Measurements from ENCODE around the gene POU4F2.
"Not testable (repeated sequence)": the region's sequence is repeated elsewhere in the genome, so short reads cannot be mapped to it uniquely, and the experiment has no call there.

The POU4F2 gene

GRCh38 chr4:146661367-146661766 is 22.7 kb downstream of the POU4F2 start:
- no peak for DNase-seq

- not testable (repeated sequence) for DNase-seq
Measured at GRCh38 chr4:146663968-146664311, 25.2 kb downstream of the POU4F2 start.

GRCh38 chr4:146674829-146675570 is 36.3 kb downstream of the POU4F2 start:
- no peak for DNase-seq

Data from Kasumi-1 (cell line).